Smooth muscle cell (in vitro differentiated cells): ENCODE results near the gene AUP1. TPM values are rescaled to one million over a fixed set of nuclear protein-coding genes. Genes with fewer than 3 reads are reported as not detected.

Experiments
- DNase-seq: peaks from one replicate; lab custom pipeline; 2025; ENCODE audit not compliant: unreplicated experiment; lab: John Stamatoyannopoulos, UW
- H2AFZ ChIP-seq: fragments of 200-600 bp; sonication (generic); 2 replicates; pipeline ENCODE4 v1.6.0; 2016; ENCODE audit warnings: antibody characterized with exemption, low read depth, mild to moderate bottlenecking
- H3F3A ChIP-seq: fragments of 200-600 bp; sonication (generic); 2 replicates; pipeline ENCODE4 v1.6.0; 2017; ENCODE audit warnings: antibody characterized with exemption, low read depth
- H3K27ac ChIP-seq: fragments of 200-600 bp; sonication (generic); 2 replicates; pipeline ENCODE4 v1.5.1; 2016; ENCODE audit warnings: low read depth, mild to moderate bottlenecking
- H3K27me3 ChIP-seq: fragments of 200-600 bp; sonication (generic); 2 replicates; pipeline ENCODE4 v1.6.1; 2016; ENCODE audit warnings: low read depth, mild to moderate bottlenecking
- H3K36me3 ChIP-seq: fragments of 200-600 bp; sonication (generic); 2 replicates; pipeline ENCODE4 v1.5.1; 2016; ENCODE audit warnings: low read depth
- H3K4me1 ChIP-seq: fragments of 200-600 bp; sonication (generic); 2 replicates; pipeline ENCODE4 v1.5.1; 2016; ENCODE audit warnings: low read depth
- H3K4me2 ChIP-seq: fragments of 200-600 bp; sonication (generic); 2 replicates; pipeline ENCODE4 v1.6.0; 2016; ENCODE audit warnings: mild to moderate bottlenecking
- H3K4me3 ChIP-seq: fragments of 200-600 bp; sonication (generic); 2 replicates; pipeline ENCODE4 v1.5.1; 2016; ENCODE audit warnings: mild to moderate bottlenecking
- H3K79me2 ChIP-seq: fragments of 200-600 bp; sonication (generic); 2 replicates; pipeline ENCODE4 v1.6.0; 2016; ENCODE audit warnings: low read depth, mild to moderate bottlenecking
- H3K9ac ChIP-seq: fragments of 200-600 bp; sonication (generic); 2 replicates; pipeline ENCODE4 v1.6.0; 2016; ENCODE audit warnings: low read depth
- H3K9me3 ChIP-seq: fragments of 200-600 bp; sonication (generic); replicated peaks from 2 replicates; pipeline ENCODE4 v1.5.1; 2016; ENCODE audit warnings: low read depth
- H4K20me1 ChIP-seq: fragments of 200-600 bp; sonication (generic); 2 replicates; pipeline ENCODE4 v1.6.0; 2016; ENCODE audit warnings: low read depth
- WGBS: methylation state at CpG from one replicate; pipeline ENCODE4 v1.1.7; 2016; ENCODE audit warnings: low lambda C conversion rate; 5-methylcytosine and 5-hydroxymethylcytosine counted together
- polyA plus RNA-seq: library from polyadenylated mRNA; unstranded; fragments of >200 nt; fragmentation: Nextera tagmentation; extraction: Ambion mirVana; gene quantifications from 2 replicates; pipeline ENCODE4 v1.2.1, GENCODE V29; 2016
- total RNA-seq: library from RNA; depleted of rRNA; stranded (reverse); fragments of >200 nt; gene quantifications from 2 replicates; pipeline ENCODE4 v1.2.3, GENCODE V29; 2014
- TF ChIP-seq, protein P1 (sequence below): fragments of 200-600 bp; sonication (generic); IDR thresholded peaks from 2 replicates; pipeline ENCODE4 v1.5.1; 2017; ENCODE audit warnings: borderline replicate concordance, mild to moderate bottlenecking, antibody characterized with exemption; ENCODE audit not compliant: insufficient read depth, poor library complexity, severe bottlenecking

Gene AUP1
- total and polyA plus RNA-seq, 2 experiments from 2014 or later, result 104 to 138 TPM

DNA sequence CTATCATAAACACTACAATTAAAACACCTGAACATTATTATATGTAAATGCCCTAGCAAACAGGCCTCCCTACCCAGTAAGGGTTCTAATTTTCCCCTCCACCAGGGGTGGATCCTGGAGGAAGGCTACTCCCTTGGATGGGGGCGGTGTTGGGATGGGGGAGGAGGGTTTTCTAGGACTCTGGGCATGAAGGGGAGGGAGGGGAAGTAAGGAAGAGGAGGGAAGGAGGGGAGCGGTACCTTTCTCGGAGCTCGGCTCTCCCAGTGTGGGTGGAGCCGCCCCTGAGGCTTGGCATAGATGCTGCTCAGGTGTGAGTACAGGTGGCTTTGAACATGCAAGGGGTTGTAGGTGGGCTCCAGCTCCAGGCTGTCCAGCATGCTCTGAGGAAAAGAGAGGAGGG lies 30.4 kb upstream of the AUP1 start:
- peaks cover 6% of the 10 kb centered on the region for H3K4me1 ChIP-seq
- peaks cover 5% of the 10 kb centered on the region for H4K20me1 ChIP-seq
- peaks cover 5% of the 10 kb centered on the region for H3F3A ChIP-seq
- TF ChIP-seq, protein P1, sequence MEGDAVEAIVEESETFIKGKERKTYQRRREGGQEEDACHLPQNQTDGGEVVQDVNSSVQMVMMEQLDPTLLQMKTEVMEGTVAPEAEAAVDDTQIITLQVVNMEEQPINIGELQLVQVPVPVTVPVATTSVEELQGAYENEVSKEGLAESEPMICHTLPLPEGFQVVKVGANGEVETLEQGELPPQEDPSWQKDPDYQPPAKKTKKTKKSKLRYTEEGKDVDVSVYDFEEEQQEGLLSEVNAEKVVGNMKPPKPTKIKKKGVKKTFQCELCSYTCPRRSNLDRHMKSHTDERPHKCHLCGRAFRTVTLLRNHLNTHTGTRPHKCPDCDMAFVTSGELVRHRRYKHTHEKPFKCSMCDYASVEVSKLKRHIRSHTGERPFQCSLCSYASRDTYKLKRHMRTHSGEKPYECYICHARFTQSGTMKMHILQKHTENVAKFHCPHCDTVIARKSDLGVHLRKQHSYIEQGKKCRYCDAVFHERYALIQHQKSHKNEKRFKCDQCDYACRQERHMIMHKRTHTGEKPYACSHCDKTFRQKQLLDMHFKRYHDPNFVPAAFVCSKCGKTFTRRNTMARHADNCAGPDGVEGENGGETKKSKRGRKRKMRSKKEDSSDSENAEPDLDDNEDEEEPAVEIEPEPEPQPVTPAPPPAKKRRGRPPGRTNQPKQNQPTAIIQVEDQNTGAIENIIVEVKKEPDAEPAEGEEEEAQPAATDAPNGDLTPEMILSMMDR, result no peak
- H3K9me3 ChIP-seq, result no peaks in the 10 kb centered on the region
- no peak overlapping the region for H3K9ac ChIP-seq
- no peak overlapping the region for H3K27ac ChIP-seq
- H3K27me3 ChIP-seq, result no peaks in the 10 kb centered on the region
- WGBS, result 33% methylated on average over 1 of the region's 5 CpGs
- no peak for DNase-seq
- no peaks in the 10 kb centered on the region for H3K36me3 ChIP-seq
- H3K79me2 ChIP-seq, result peaks cover 9% of the 10 kb centered on the region
- H2AFZ ChIP-seq, result no peak overlapping the region
- no peak overlapping the region for H3K4me3 ChIP-seq
- no peak overlapping the region for H3K4me2 ChIP-seq

DNA sequence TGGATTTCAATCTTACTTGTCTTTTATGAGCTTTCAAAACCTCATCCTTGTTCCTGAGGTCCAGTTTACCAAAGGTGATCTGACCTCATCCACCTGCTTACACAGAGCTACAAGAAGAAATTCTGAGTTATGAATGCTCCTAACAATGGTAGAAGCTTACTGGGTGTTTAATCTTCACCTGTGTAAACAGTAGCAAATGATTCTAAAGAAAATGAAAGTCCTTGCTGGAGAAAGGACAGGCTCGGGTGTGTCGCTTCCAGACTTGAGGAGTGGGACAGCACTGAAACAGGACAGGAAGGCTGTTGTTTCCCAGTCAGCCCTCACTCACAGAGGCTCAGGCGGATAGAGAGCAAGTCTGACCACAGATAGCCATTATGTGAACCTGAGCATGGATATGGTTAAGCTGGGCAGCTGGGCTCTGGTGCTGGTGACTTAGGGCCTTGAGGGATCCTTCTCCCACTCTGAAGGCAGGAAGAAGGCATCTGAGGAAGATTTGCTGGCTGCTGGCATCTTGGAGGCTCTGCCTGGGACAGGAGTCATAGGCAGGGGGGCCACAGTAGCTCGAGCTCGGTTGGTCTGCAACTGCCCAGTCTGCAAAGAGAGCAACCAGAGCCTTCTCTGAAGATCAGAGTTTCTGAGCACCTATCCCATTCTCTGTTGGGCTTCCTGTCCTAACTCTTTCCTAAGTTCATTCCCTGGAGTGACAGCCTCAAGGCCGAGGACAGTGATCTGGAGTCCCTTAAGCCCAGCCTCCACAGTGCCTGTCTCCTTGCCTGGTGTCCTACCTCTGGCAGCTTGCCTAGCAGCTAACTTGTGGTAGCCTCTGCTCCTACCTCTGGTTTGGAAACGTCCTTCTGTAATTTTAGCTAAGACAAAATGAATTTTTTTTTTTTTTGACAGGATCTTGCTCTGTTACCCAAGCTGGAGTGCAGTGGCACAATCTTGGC lies 29.1 kb upstream of the AUP1 start:
- Histone ChIP-seq H3K27me3 (no peaks in the 10 kb centered on the region), H3F3A (peaks cover 5% of the 10 kb centered on the region), H3K36me3 (no peaks in the 10 kb centered on the region), H3K4me2 (no peak overlapping the region), H3K9ac (no peak overlapping the region), H3K4me1 (peaks cover 6% of the 10 kb centered on the region), H4K20me1 (peaks cover 5% of the 10 kb centered on the region), H3K27ac (no peak overlapping the region), H3K79me2 (peaks cover 13% of the 10 kb centered on the region), H3K4me3 (no peak overlapping the region), H3K9me3 (no peaks in the 10 kb centered on the region), H2AFZ (no peak overlapping the region)
- TF ChIP-seq, protein P1, result no peak
- DNase-seq, result no peak
- 86% methylated on average over 7 of the region's 7 CpGs for WGBS

DNA sequence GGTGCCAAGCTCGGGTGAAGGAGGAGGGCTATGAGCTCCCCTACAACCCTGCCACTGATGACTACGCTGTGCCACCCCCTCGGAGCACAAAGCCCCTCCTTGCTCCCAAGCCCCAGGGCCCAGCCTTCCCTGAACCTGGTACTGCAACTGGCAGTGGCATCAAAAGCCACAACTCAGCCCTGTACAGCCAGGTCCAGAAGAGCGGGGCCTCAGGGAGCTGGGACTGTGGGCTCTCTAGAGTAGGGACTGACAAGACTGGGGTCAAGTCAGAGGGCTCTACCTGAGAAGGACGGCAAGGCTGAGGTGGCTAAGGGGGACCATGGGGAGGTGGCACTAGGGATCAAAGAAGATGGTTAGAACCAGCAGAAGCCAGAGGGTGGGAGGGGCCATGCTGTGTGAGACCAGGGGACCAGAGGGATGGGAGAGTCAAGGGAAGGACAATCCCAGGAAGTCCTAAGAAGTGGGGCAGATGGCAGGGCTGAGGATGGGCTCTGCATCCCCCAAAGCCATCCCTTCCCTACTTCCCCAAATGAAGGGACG lies 27.4 kb upstream of the AUP1 start:
- Histone ChIP-seq H3K4me1 (peaks cover 10% of the 10 kb centered on the region), H3K27ac (no peak overlapping the region), H2AFZ (no peak overlapping the region)

More for the DNA sequence above, 27.4 kb upstream of the AUP1 start:
- H3K36me3 ChIP-seq, result no peaks in the 10 kb centered on the region
- peaks cover 30% of the 10 kb centered on the region for H3K79me2 ChIP-seq
- no peak for DNase-seq
- no peaks in the 10 kb centered on the region for H3K27me3 ChIP-seq
- H3K9ac ChIP-seq, result no peak overlapping the region
- peaks cover 11% of the 10 kb centered on the region for H4K20me1 ChIP-seq
- peaks cover 9% of the 10 kb centered on the region for H3F3A ChIP-seq
- WGBS, result 98% methylated on average over 6 of the region's 6 CpGs
- TF ChIP-seq, protein P1, result no peak
- H3K4me3 ChIP-seq, result no peak overlapping the region
- no peaks in the 10 kb centered on the region for H3K9me3 ChIP-seq
- no peak overlapping the region for H3K4me2 ChIP-seq
